ENCODE data around the gene ANKRD11.
A peak's percentile ranks its signal among the peaks of the same experiment; 100 is the strongest.

The ANKRD11 gene

DNA sequence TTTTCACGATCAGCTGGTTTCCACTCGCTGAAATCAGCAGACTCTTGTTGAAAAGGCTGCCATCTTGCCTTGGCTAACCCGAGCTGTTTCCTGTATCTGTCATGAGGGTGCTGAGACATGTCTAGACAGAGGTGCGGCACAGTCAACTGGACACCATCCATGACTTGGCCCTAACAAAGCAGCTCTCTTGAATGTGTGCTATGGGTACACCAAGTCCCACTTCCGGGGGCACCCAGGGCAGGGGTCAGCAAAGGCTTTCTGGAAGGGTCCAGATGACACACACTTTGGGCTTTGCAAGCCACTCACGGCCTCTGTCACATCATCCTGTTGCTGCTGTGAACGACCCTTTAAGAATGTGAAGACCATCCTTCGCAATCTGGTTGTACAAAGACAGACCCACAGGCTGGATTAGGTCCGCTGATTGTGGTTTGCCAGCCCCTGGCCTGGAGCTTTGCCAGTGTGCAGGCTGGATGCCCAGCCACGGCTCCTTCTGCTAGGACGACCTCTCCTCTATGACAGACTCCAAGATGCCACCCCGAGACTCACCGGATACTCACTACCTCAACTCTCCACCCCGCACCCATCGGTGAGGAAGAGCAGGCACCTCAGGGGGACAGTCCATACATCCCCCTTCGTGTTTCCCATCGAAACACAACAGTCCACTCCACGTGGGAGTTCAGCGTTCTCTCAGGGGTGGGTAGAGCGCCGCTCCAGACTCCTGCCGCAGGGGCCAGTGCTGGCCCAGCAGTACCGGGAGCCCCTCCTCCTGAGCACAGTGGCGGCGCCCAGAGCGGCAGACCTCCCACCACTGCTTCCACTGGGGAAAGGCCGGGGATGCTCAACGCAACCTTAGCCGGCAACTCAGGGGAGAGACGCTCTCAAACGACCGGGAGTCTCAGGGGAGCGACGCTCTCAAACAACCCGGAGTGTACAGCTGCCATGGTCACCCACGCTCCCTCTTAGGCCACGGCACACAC lies 123.5 kb downstream of the ANKRD11 start:
- H3K27ac ChIP-seq (ENCODE audit: poor library complexity, severe bottlenecking), result peak overlapping the region; percentile 94

DNA sequence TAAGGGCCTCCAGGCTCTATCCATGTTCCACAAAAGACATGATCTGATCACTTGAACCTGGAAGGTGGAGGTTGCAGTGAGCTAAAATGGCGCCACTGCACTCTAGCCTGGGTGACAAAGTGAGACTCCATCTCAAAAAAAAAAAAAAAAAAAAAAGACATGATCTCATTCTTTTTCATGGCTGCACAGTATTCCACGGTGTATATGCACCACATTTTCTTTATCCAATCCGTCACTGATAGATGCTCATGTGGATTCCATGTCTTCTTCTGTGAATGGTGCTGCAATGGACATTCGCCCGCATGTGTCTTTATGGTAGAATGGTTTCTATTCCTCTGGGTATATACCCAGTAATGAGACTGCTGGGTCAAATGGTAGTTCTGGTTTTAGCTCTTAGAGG lies 124.4 kb downstream of the ANKRD11 start:
- DNase-seq (ENCODE audit: low spot score) (no peak), ATAC-seq (ENCODE audit: low read depth) (no peak)
- TF ChIP-seq, protein P1, sequence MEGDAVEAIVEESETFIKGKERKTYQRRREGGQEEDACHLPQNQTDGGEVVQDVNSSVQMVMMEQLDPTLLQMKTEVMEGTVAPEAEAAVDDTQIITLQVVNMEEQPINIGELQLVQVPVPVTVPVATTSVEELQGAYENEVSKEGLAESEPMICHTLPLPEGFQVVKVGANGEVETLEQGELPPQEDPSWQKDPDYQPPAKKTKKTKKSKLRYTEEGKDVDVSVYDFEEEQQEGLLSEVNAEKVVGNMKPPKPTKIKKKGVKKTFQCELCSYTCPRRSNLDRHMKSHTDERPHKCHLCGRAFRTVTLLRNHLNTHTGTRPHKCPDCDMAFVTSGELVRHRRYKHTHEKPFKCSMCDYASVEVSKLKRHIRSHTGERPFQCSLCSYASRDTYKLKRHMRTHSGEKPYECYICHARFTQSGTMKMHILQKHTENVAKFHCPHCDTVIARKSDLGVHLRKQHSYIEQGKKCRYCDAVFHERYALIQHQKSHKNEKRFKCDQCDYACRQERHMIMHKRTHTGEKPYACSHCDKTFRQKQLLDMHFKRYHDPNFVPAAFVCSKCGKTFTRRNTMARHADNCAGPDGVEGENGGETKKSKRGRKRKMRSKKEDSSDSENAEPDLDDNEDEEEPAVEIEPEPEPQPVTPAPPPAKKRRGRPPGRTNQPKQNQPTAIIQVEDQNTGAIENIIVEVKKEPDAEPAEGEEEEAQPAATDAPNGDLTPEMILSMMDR (IDR thresholded peaks at IDR 0.05; ENCODE audit: poor library complexity, severe bottlenecking), result no peak
- Histone ChIP-seq H3K9me3 (ENCODE audit: severe bottlenecking) (no peaks in the 10 kb centered on the region), H3K36me3 (ENCODE audit: low read depth) (peaks cover 9% of the 10 kb centered on the region), H3K4me3 (ENCODE audit: severe bottlenecking) (no peak overlapping the region), H3K27ac (ENCODE audit: poor library complexity, severe bottlenecking) (peak overlapping the region; percentile 94), H3K4me1 (ENCODE audit: insufficient read depth, poor library complexity, severe bottlenecking) (peaks cover 66% of the 10 kb centered on the region), H3K27me3 (ENCODE audit: insufficient read depth, poor library complexity, severe bottlenecking) (no peaks in the 10 kb centered on the region)

More for the DNA sequence above, 123.5 kb downstream of the ANKRD11 start:
- Histone ChIP-seq H3K36me3 (ENCODE audit: low read depth) (peaks cover 3% of the 10 kb centered on the region; the same call in 1 of the 2 replicates), H3K4me3 (ENCODE audit: severe bottlenecking) (no peak overlapping the region), H3K9me3 (ENCODE audit: severe bottlenecking) (no peaks in the 10 kb centered on the region), H3K4me1 (ENCODE audit: insufficient read depth, poor library complexity, severe bottlenecking) (peaks cover 59% of the 10 kb centered on the region), H3K27me3 (ENCODE audit: insufficient read depth, poor library complexity, severe bottlenecking) (no peaks in the 10 kb centered on the region)
- ATAC-seq (ENCODE audit: low read depth), result peak; percentile 8; the same call in 1 of the 3 replicates
- DNase-seq (ENCODE audit: low spot score), result no peak
- TF ChIP-seq, protein P1 (IDR thresholded peaks at IDR 0.05; ENCODE audit: poor library complexity, severe bottlenecking), result no peak

DNA sequence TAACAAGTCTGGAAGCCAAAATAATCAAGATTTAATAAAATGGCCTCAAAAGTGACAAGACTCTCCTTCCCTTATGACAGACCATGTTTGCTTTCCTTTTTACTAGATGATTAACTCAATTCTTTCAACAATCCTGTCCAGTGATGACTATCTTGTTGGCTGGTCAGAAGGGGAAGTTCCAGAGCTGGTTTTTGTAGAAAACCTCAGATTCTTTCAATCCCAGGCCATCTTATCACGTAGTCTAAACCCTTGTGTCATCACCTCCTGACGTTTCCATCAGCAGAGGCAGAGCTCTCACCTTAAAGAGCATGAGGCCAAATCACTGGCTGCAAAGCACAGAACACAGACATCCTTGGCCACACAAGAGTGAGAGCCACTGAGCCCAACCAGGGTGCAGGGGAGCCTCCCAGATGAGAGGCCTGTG lies 125.3 kb downstream of the ANKRD11 start:
- TF ChIP-seq, protein P1 (IDR thresholded peaks at IDR 0.05; ENCODE audit: poor library complexity, severe bottlenecking), result no peak
- H3K36me3 ChIP-seq (ENCODE audit: low read depth), result peaks cover 16% of the 10 kb centered on the region
- DNase-seq (ENCODE audit: low spot score) (no peak), ATAC-seq (ENCODE audit: low read depth) (peak; percentile 6; the same call in 2 of the 3 replicates)
- H3K27ac ChIP-seq (ENCODE audit: poor library complexity, severe bottlenecking), result peak overlapping the region; percentile 94
- H3K27me3 ChIP-seq (ENCODE audit: insufficient read depth, poor library complexity, severe bottlenecking), result no peaks in the 10 kb centered on the region
- H3K9me3 ChIP-seq (ENCODE audit: severe bottlenecking), result no peaks in the 10 kb centered on the region
- no peak overlapping the region for H3K4me3 ChIP-seq (ENCODE audit: severe bottlenecking)
- H3K4me1 ChIP-seq (ENCODE audit: insufficient read depth, poor library complexity, severe bottlenecking), result peaks cover 66% of the 10 kb centered on the region

GRCh38 chr16:89364606-89365005 lies 125.8 kb downstream of the ANKRD11 start:
- H3K27ac ChIP-seq (ENCODE audit: poor library complexity, severe bottlenecking), result peak overlapping the region; percentile 94
- peaks cover 63% of the 10 kb centered on the region for H3K4me1 ChIP-seq (ENCODE audit: insufficient read depth, poor library complexity, severe bottlenecking)
- DNase-seq (ENCODE audit: low spot score), result no peak
- peaks cover 20% of the 10 kb centered on the region for H3K36me3 ChIP-seq (ENCODE audit: low read depth)
- no peaks in the 10 kb centered on the region for H3K27me3 ChIP-seq (ENCODE audit: insufficient read depth, poor library complexity, severe bottlenecking)
- H3K4me3 ChIP-seq (ENCODE audit: severe bottlenecking), result no peak overlapping the region
- H3K9me3 ChIP-seq (ENCODE audit: severe bottlenecking), result no peaks in the 10 kb centered on the region
- TF ChIP-seq, protein P1 (IDR thresholded peaks at IDR 0.05; ENCODE audit: poor library complexity, severe bottlenecking), result no peak
- ATAC-seq (ENCODE audit: low read depth), result no peak
